ENCODE results near the gene GORASP1.

Gene GORASP1

DNA sequence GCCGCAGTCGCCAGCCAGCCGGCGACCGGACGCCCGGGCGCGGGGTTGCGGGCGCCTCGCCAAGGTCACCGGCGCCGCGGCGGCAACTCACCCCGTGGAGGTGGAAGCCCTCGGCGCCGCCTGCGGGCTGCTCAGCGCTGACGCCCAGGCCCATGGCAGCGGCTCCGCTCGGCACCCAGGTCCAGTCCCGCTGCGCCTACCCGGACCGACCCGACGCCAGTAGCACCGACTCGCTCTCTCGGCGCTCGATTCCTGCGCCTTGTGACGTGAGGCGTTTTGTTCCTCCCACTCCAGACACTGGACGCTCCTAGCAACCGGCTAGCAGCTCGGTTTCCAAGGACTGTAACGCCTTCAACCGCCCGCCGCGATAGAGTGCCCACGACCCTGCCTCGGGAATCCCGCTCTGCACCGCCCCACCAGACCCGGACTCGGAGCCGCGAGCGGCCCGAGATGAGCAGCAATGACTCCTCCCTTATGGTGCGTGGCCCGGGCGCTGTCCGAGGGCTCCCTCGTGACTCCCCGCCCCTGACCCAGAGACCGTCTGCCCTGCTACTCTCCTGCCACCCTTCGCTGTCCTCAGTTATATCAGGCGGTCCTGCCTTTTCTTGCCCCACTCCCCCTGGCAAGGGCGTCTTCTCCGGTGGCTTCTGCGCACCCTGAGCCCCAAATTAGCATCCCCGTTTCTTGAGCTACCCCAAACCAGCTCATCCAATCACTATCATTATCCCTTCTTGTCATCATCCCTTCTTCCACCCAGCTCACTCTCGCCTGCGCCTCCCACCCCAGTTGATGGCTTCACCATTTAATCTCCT, at the start of gene GORASP1, which contains the start of gene TTC21A:
GORASP1 (minus strand) TSS at position 240 of the 812 bp plus-strand sequence; CDS start at position 154, 86 bp downstream.
TTC21A (plus strand) TSS at position 293 of the 812 bp plus-strand sequence; CDS start at position 451, 158 bp downstream.
- DNase-seq (ENCODE audit: low spot score): peak; percentile 92

DNA sequence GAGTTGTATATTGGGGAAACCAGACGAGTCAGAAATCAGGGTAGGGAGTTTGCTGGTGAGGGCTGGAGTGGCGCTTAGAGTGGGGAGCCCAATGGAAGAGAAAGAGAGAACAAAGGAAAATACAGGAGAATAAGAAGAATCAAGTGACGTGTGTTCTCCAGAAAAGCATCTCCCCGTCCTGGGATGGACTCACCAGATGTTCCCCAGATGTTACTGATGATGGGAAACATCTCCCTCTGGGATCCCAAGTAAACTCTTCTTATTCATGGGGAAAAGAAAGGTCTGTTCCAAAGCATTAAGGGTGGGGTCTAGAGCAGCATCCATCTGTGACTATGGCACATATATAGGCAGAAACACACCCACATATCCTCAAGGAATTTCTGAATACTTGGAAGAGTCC, 49.0 kb upstream of the GORASP1 start:
- no peak for DNase-seq (ENCODE audit: low spot score)

DNA sequence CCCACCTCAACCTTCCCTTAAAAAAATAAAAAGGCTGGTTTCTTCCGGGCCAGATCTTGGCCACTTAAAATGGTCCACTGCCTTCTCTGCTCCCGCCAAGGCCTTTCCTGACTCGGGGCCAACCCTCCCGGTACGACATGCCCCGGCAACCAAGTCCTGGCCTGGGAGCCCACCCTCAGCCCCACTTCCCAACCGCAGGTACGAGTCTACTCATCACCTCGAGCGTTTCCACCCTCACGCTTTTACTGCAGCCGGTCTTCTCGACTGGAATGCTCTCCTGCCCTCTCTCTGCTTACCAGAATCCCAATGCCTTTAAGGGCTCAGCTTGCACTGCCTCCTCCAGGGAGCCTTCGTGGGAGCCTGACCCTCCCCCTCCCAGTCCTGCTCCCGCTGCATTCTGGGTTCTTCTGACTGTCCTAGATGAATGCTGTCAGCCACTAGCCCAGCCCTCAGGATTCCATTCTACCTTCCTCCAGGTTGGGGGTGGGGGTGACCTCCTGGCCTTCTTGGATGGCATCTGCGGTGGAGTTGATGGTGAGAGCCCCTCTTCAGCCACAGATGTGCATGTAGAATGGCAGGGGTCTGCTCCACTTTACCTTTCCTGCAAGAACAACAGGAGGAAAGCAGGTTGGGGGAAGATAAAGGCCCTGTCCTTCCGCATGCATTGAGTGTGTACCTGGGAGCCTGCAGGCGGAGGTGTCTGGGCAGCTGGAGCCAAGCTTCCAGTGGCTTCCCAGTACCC, 47.0 kb upstream of the GORASP1 start:
- peak; percentile 53 for DNase-seq (ENCODE audit: low spot score)

DNA sequence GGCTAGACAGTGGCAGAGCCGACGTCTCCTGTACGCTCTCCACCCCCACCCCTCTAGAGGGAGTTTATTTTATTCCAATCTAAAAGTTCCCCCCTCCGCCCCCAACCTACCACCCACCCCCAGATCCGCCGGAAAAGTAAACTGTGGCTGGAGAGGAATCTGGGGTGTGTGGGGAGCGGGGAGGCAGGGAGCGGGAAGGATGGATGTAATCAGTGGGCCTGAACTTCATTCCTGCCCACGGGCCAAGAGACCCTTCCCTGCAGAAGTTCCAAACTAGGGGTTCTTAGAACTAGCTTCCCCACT, 46.5 kb upstream of the GORASP1 start:
- no peak for DNase-seq (ENCODE audit: low spot score)

DNA sequence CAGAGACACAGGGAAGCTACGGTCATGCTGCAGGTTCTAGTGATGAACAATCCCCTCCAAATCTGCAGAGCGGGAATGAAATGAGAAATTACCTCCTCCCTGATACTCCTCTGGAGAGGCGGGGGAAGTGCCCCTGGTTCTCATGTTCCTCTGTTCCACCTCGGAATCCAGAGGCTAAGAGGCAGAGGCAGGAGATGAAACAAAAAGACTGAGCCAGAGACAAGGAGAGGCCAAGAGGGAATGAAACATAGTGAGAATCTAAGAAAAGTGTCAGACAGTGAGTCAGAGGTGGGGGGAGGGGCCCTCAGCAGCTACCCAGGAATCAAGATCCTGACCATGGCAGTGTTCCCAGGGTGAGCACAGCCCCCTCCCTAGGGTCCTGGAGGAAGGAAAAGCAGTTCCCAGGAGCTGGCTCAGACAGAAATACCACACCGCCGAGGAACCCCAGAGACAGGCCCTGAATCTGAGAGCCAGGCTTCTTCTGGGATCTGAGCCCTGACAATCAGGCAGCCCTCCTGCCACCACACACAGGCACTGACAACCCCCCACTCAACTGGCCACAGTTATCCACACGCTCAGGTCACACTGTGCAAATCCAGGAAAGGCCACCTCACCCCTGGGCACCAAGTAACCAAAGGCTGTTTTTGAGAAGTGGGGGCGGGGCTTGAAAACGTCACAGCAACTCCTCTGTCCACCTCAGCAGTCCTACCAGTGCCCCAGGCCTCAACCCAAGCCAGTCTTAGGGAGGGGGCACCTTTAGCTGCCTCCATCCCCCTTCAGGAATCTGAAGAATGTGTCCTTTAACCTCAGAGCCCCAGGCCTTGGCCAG, 43.6 kb upstream of the GORASP1 start:
- no peak for DNase-seq (ENCODE audit: low spot score)

DNA sequence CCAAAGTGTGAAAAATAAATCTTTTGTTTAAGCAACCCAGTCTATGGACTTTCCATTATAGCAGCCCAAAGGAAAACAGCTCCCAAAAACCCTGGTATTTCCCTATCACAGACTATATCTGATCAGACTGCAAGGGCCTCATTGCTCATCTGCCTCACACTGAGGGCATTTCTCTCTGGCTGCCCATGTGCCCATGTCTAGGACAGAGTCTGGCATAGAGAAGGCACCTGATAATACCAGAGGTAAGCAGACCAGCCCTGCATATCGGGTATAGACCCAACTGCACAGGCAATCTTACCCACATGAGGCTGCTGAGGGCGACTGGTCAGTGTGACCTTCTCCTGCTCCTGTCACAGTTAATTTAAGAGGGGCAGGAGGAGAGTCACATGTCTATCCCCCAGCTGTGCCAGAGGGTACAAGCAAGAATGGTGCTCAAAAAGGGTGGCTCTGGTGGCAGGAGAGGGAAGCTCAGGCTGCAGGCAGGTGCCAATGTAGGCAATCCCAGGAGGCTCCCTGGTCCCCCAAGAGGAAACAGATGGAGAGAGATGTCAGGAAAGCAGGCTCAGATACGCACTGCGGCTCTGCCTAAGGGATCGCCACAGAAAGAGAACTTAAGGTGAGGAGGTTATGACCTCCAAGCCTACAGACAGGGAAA, 42.8 kb upstream of the GORASP1 start:
- DNase-seq (ENCODE audit: low spot score): no peak

DNA sequence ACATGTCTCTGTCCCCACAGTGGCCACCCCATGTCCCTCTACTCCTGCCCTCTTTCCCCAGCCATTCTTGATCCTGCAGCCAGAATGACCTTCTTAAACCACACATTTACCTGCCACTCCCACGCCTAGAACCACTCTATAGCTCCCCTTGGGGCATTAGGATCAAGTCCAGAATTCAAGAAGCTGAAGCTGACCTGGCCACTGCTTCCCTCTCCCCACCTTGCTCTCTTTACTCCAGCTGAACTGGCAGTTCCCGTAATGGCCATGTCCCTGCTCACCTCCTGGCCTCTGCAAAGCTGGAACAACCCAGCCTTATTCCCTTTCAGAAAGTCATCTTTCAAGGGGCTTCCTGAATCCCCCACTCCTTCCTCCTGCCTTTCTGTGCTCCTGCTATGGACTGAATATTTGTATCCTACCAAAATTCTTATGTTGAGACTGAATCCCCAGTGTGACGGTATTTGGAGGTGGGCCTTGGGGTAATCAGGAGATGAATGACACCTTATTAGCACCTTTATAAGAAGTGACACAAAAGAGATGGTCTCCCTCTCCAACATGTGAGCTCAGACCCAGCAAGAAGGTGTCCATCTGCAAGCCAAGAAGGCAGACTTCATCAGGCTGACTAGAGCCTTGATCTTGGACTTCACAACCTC, 42.2 kb upstream of the GORASP1 start:
- DNase-seq (ENCODE audit: low spot score): no peak

DNA sequence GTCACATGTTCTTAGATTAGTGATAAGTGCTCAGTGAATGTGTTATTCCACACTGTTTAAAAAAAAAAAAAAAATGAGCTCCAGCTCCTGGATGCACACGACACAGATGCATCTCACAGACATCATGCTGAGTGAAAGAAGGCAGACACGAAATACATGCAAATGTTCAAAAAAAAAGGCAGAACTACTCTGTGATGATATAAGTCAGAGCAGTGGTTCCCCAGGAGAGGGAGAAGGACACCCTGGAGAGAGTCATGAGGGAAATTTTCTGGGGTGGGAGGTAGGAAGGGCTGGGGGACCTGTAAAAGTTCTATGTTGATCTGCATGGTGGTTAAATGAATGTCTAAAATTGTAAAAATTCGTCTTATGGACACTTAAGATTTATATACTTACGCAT, 41.6 kb upstream of the GORASP1 start:
- DNase-seq (ENCODE audit: low spot score): no peak

DNA sequence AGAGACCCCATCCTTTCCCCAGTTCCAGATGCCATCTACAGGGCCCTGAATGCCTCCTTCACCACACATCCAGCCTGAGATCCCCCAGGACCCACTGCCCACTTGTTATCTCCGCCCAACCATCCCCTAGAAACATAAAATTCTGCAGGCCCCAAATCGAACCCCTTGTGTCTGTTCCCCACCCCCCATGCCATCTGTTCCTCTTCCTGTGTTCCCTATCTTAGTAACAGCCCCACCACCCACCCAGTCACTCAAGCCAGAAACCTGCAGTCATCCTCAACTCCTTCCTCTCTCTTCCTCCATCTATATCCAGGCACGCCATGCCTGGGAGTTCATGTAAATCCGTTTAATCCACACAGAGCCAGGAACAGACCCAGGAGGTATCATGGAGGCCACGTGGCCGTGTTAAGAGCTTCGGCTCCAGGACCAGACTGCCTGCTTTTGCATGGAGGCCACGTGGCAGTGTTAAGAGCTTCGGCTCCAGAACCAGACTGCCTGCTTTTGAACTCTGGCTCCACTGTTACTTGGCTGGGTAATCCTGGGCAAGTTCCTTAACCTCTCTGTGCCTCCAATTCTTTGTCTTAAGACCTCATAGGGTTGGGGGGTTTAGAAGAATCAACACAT, 41.1 kb upstream of the GORASP1 start:
- no peak for DNase-seq (ENCODE audit: low spot score)

DNA sequence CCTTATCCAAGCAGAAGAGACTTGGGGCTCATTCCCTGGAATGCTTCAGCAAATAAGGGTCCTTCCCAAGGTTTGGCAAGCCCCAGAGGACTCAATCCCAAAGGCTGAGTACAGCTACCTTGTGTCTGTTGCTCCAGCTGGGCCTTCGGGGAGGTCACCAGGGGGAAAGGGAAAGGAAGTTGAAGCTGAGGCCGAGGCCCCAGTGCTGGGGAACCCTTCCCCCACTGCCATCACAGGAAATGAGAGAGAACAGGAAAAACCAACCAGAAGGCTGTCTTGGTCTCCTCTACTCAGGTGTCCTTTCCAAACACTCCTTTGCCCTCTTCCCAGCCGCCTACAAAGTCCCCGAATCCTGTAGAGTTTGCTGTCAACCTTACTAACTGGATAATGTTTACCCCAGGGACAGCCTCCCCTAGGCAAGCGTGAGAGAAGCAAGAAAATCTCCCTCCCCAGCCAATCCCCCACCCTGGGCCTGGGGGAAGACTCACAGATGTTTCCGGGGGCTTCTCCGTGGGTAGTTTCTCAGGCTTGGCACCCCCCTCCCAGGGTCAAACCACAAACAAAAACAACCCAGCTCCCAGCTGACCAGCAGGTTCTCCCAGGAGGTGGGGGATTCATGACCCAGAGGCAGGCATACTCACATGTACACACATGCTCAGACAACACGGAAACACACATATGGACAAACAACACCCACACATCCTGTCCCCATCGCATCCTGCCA, 40.4 kb upstream of the GORASP1 start:
- DNase-seq (ENCODE audit: low spot score): no peak

DNA sequence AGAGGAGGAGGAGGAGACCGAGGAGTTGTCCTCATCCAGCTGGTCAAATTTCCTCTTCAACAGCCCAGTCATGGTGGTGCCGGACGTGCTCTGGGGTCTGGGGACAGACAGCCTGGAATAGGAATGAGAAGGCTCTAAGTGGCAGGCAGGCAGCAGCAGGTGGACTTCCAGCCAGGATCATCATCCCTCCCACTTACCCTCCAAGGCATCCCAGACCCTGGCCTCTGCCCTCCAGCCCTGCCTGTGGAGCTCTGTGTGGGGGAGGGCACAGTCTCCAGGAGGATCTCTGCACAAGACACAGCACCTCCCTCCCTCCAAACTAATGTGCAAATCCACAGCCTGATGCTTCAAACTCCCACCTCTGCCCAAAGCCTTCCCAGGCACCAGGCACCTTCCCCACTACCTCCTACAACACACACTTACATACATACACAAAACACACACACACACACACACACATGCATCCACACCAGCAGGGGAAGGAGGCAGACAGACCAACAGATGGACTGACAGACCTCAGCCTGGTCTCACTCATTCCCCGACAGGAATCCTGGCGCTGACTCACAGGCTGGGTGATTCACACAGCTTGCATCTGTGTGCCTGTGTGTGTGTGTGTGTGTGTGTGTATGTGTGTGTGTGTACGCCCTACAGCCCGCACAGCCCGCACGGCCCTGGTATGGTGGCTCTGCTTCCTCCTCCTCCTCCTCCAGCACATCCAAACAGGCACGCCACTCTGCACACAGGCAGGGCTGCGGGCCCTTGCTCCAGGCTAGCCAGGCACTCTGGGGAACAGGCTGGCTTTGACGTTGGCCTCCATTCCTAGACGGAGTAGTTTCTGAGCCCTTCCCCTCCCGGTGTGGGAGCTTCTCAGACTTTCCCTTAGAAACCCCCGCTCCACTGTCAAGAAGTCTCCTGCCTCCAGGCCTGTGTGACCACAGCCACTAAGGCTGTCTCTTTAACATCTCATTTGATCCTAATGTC, 39.5 kb upstream of the GORASP1 start:
- no peak for DNase-seq (ENCODE audit: low spot score)

DNA sequence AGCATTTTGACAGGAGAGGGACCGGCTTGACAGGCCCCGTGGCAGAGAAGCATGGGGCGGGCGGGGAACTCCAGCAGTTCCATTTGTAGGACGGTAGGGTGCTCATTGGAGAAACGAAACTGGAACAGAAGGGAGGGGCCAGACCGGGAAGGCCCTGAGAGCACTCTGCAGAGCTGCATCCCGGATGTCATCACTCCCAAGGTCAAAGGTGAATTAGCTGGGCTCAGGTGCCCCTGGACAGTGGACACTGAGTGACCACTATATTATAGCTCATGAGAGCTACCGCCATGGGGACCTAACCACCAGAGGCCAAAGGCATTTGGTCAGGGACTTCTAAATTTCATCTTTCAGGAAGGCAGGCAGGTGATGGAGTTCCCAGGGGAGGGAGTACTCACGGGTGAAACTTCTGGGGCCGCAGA, 38.7 kb upstream of the GORASP1 start:
- DNase-seq (ENCODE audit: low spot score): no peak

DNA sequence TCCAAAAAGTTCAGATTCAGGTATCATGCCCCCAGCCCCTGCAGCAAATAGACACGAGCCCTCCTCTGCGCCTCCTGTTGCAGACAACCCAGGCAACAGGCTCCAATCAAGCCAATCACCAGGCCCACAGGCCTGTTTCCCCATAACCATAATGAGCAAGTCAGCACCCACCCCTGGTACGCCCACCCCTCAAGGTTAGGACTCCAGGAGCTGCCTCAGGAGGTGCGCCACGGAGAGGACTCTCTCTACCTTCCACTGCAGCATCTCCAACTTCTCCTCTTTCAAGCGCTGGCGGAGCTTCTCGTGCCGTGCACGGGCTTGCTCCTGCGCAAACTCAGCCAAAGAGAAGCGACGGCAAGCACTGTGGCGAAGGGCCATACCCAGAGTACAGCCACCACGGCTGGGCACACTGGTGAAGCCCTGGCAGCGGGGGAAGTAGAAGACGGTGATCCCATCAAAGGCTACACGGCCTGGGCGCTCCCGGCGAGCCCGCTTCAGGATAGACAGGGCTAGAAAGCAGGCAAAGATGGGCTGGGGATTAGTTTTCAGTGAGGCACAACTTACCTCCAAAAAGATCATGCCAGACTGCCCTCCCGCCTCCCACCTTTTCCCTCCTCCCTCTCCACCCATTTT, 37.4 kb upstream of the GORASP1 start:
- no peak for DNase-seq (ENCODE audit: low spot score)

DNA sequence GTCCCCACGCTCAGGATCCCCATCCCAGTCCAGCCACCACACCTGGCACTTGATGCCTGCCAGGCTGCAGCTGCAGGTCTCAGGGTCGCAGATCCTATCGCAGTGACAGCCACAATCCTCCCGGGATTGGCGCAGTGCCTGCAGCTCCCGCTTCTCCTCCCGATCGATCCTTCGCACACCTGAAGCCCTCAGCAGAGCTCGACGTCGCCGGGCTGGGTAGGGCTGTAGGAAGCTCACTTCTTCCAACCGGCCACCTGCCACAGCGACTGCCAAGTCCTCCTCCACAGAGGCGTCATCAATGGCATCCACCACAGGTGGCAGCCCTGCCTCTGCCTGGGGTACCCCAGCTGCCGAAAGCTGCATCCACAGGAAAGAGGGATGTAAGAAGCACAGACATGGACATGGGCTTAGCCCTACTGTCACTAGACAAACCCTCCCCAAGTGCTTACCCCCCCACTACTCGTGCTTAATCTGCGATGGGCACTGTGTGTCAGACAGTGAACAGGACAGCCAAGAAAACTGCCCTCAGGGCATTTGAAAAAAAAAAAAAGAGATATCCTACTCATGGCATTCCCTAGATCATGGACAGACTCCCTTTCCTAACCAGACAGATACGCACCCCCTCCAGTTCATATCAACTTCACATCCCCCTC, 36.8 kb upstream of the GORASP1 start:
- no peak for DNase-seq (ENCODE audit: low spot score)

DNA sequence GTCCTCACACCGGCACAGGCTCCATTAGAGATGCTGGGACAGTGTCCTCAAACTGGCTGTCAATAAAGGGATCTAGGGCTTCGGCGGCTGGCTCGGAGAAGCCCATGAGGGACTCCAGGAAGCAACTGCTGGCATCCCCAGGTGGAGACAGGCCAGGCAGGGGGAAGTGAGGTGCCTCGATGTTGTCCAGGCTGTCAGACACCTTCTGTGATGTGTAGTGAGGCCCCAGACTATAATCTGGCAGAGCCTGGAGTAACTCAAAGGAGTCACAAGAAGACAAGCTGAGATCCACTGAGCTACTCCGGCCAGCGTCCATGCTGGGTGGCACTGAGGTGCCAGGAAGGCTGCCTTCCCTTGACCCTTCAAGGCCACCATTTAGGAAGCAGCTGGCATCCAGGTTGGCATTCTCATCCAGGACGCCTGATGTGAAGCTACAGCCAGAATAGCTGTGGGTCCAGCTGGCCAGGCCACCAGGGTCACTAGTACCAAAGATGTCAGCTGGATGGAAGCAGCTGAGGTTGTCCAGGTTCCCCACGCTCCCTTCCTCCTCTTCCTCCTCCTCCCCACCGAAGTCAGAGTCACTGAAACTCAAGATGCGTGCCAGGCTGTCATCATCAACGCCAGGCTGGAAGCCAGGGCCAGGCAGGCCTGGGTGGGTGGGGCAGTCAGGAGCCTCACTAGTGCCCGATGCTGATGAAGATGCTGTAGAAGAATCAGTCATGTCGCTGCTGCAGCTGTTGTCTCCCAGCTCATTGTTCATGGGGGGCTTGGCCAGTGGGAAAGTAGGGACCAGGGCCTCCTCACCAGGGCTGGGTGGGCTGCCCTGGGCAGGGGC, 35.8 kb upstream of the GORASP1 start:
- DNase-seq (ENCODE audit: low spot score): no peak

DNA sequence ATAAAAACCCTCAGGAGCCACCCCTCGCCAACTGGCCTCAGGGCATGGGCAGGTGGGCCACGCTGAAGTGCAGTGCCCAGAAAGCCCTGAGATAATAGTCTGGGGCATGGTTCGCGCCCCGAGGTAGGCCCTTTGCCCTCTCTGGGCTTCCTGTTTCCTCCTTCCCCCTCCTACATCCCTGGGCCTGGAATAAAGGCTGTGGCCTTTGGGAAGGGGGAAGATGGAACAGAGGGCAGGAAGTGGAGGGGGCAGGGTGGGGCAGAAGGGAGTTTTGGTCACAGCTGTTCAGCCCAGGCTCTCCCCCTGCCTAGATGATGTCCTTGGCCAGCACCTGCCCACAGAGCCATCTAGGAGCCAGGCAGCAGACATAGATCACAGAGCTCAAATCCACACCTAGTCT, 34.6 kb upstream of the GORASP1 start:
- DNase-seq (ENCODE audit: low spot score): no peak
